NB4 (cell line): Measurements from ENCODE around the gene KIRREL3.

ENCODE experiments used
- CTCF ChIP-seq: IDR thresholded peaks from one replicate; pipeline ENCODE4 v1.5.1; 2012; ENCODE audit warnings: low read depth, low read length
- MAX ChIP-seq: IDR thresholded peaks from 2 replicates; pipeline ENCODE4 v1.6.1; 2011; ENCODE audit warnings: low read depth, low read length
- POLR2A ChIP-seq: IDR thresholded peaks from 2 replicates; pipeline ENCODE4 v1.6.1; 2011; ENCODE audit warnings: mild to moderate bottlenecking; ENCODE audit not compliant: insufficient read length; ENCODE audit errors: extremely low read depth

- TF ChIP-seq CTCF: no peak
- TF ChIP-seq MAX: no peak
- TF ChIP-seq POLR2A: no peak
Measured at GRCh38 chr11:126548581-126549550, 451.7 kb downstream of the KIRREL3 start.
